Prostate gland (tissue), 2 donors: ENCODE results near the gene SCYL1. TPM values are rescaled to one million over a fixed set of nuclear protein-coding genes. Genes with fewer than 3 reads are reported as not detected.
A peak's percentile ranks its signal among the peaks of the same experiment; 100 is the strongest.

ENCODE experiments used
- DNase-seq: peaks from one replicate; pipeline ENCODE4 v3.0.0-alpha.2; 2019; ENCODE audit warnings: low spot score
- H3K27ac ChIP-seq, 2 donors: fragments of 200-600 bp; sonication (generic); 2 replicates each; pipeline ENCODE4 v1.5.1; 2017 to 2019
- H3K27me3 ChIP-seq: fragments of 200-600 bp; sonication (generic); replicated peaks from 2 replicates; pipeline ENCODE4 v1.5.1; 2019; ENCODE audit not compliant: insufficient read depth
- H3K36me3 ChIP-seq, 2 donors: fragments of 200-600 bp; sonication (generic); 1 replicate in 1 of 2; 2 replicates in 1 of 2; pipeline versions ENCODE4 v1.5.1 to v1.8.1; 2017 to 2019
- H3K4me1 ChIP-seq: fragments of 200-600 bp; sonication (generic); replicated peaks from 2 replicates; pipeline ENCODE4 v1.5.1; 2019
- H3K4me3 ChIP-seq, 2 donors: fragments of 200-600 bp; sonication (generic); 2 replicates each; pipeline ENCODE4 v1.5.1; 2017 to 2019
- H3K9me3 ChIP-seq: fragments of 200-600 bp; sonication (generic); 2 replicates; pipeline ENCODE4 v1.5.1; 2017
- CTCF ChIP-seq, 4 experiments: fragments of 200-600 bp in 2 of 4; fragments of 450-650 bp in 2 of 4; sonication (generic) in 2 of 4; IDR thresholded peaks; 1 replicate in 3 of 4; 2 replicates in 1 of 4; pipeline ENCODE4 v1.5.1; 2016 to 2019; ENCODE audit warnings: antibody characterized with exemption in 4 of 4, mild to moderate bottlenecking in 2 of 4, moderate library complexity in 2 of 4
- POLR2A ChIP-seq: fragments of 450-650 bp; IDR thresholded peaks from one replicate; pipeline ENCODE4 v1.6.1; 2016; ENCODE audit warnings: antibody characterized with exemption, mild to moderate bottlenecking
- POLR2AphosphoS5 ChIP-seq: sonication (generic); formaldehyde crosslinking; IDR thresholded peaks from one replicate; pipeline ENCODE4 v1.6.1; 2017; ENCODE audit warnings: antibody characterized with exemption
- WGBS: methylation state at CpG from one replicate; pipeline ENCODE4 v1.1.5; 2018; 5-methylcytosine and 5-hydroxymethylcytosine counted together
- intact Hi-C: fragments of 100-400 bp; cut with DNase I; formaldehyde crosslinking; loops from one replicate; pipeline ENCODE4 v1.14.2; 2022
- total RNA-seq, 2 donors: library from RNA; depleted of rRNA; stranded (reverse); fragments of >200 nt; gene quantifications; one replicate each; pipeline ENCODE4 v1.1.0, GENCODE V29; 2016

Gene SCYL1
- total RNA-seq, 2 donors from 2014 or later, result 125 to 177 TPM

GRCh38 chr11:65539744-65540289 lies 14.9 kb downstream of the SCYL1 start:
- TF ChIP-seq CTCF (IDR thresholded peaks at IDR 0.05), result peak in 1 of 4 experiments; percentile 48
- peak; percentile 61 for TF ChIP-seq POLR2A
- TF ChIP-seq POLR2AphosphoS5, result no peak
- intact Hi-C loops, result loop anchor here (2.0 kb wide), 1 partner anchor 31 kb away; the partner anchor contains the start of gene ZNRD2
- H3K27me3 ChIP-seq, result no peaks in the 10 kb centered on the region
- DNase-seq, result peak; percentile 80
- peak overlapping the region; percentile 45 to 50 for H3K4me3 ChIP-seq
- H3K27ac ChIP-seq, result peak overlapping the region; percentile 80 to 89
- no peaks in the 10 kb centered on the region for H3K9me3 ChIP-seq
- H3K36me3 ChIP-seq, result peaks cover 5 to 20% of the 10 kb centered on the region in 2 donors
- peaks cover 17% of the 10 kb centered on the region for H3K4me1 ChIP-seq
- WGBS, result 16% methylated on average over 51 of the region's 60 CpGs

GRCh38 chr11:65540290-65541092 lies 15.6 kb downstream of the SCYL1 start:
- peak; percentile 84 for DNase-seq
- no peaks in the 10 kb centered on the region for H3K27me3 ChIP-seq
- H3K9me3 ChIP-seq, result no peaks in the 10 kb centered on the region
- H3K36me3 ChIP-seq, result peaks cover 0 to 20% of the 10 kb centered on the region in 2 donors
- TF ChIP-seq POLR2AphosphoS5 (peak; percentile 45), CTCF (IDR thresholded peaks at IDR 0.05) (peak; percentile 81 to 98 (median 91)), POLR2A (peak; percentile 58)
- WGBS, result 12% methylated on average over 46 of the region's 78 CpGs
- H3K27ac ChIP-seq, result peak overlapping the region; percentile 80 to 89
- H3K4me1 ChIP-seq, result peaks cover 17% of the 10 kb centered on the region
- intact Hi-C loops, result loop anchor here (2.0 kb wide), 1 partner anchor 30 kb away; the partner anchor contains the start of gene ZNRD2
- peak overlapping the region; percentile 45 to 50 for H3K4me3 ChIP-seq

- peaks cover 0 to 19% of the 10 kb centered on the region in 2 donors for H3K36me3 ChIP-seq
- no peak for DNase-seq
- H3K9me3 ChIP-seq, result no peaks in the 10 kb centered on the region
- H3K4me1 ChIP-seq, result peaks cover 17% of the 10 kb centered on the region
- peak overlapping the region; percentile 80 to 89 for H3K27ac ChIP-seq
- intact Hi-C loops, result loop anchor here (2.0 kb wide), 1 partner anchor 29 kb away; the partner anchor contains the start of gene ZNRD2
- no peaks in the 10 kb centered on the region for H3K27me3 ChIP-seq
- TF ChIP-seq CTCF (IDR thresholded peaks at IDR 0.05), result peak in 1 of 4 experiments; percentile 8
- peak; percentile 81 for TF ChIP-seq POLR2AphosphoS5
- no peak for TF ChIP-seq POLR2A
- H3K4me3 ChIP-seq, result peak overlapping the region; percentile 45 to 50
- 43% methylated on average over 18 of the region's 18 CpGs for WGBS
Observed at GRCh38 chr11:65541093-65541982, 16.5 kb downstream of the SCYL1 start.

GRCh38 chr11:65542738-65543390 lies 18.0 kb downstream of the SCYL1 start:
- Histone ChIP-seq H3K9me3 (no peaks in the 10 kb centered on the region), H3K27ac (peak overlapping the region; percentile 80 to 89), H3K4me1 (peaks cover 17% of the 10 kb centered on the region), H3K4me3 (no peak overlapping the region), H3K27me3 (no peaks in the 10 kb centered on the region), H3K36me3 (peaks cover 0 to 9% of the 10 kb centered on the region in 2 donors)
- DNase-seq, result no peak
- 93% methylated on average over 3 of the region's 3 CpGs for WGBS
- TF ChIP-seq POLR2A (no peak), CTCF (IDR thresholded peaks at IDR 0.05) (no peak), POLR2AphosphoS5 (no peak)
- intact Hi-C loops, result no loop called here
